Parathyroid adenoma (tissue), 2 donors: ENCODE measurements around the gene RAB35.

ENCODE experiments used
- H2AFZ ChIP-seq: fragments of 300-600 bp; sonication (generic); one replicate; pipeline ENCODE4 v1.7.0; 2017; ENCODE audit warnings: antibody characterized with exemption, mild to moderate bottlenecking
- H3K27ac ChIP-seq: fragments of 300-600 bp; sonication (generic); one replicate; pipeline ENCODE4 v1.7.0; 2017
- H3K27me3 ChIP-seq: fragments of 300-600 bp; sonication (generic); one replicate; pipeline ENCODE4 v1.7.0; 2017; ENCODE audit warnings: low read length; ENCODE audit not compliant: control insufficient read depth, insufficient read depth
- H3K36me3 ChIP-seq: fragments of 300-600 bp; sonication (generic); one replicate; pipeline ENCODE4 v1.7.0; 2017; ENCODE audit warnings: low read length; ENCODE audit not compliant: control insufficient read depth, insufficient read depth
- H3K4me1 ChIP-seq: fragments of 300-600 bp; sonication (generic); one replicate; pipeline ENCODE4 v1.7.0; 2017; ENCODE audit warnings: control low read depth
- H3K4me2 ChIP-seq: fragments of 300-600 bp; sonication (generic); one replicate; pipeline ENCODE4 v1.7.0; 2017; ENCODE audit warnings: low read length
- H3K4me3 ChIP-seq: fragments of 300-600 bp; sonication (generic); one replicate; pipeline ENCODE4 v1.7.0; 2017; ENCODE audit warnings: low read depth, low read length
- H3K79me2 ChIP-seq: fragments of 300-600 bp; sonication (generic); one replicate; pipeline ENCODE4 v1.7.0; 2017; ENCODE audit warnings: control low read depth
- H3K9ac ChIP-seq: fragments of 300-600 bp; sonication (generic); one replicate; pipeline ENCODE4 v1.7.0; 2017; ENCODE audit warnings: mild to moderate bottlenecking
- H3K9me3 ChIP-seq: fragments of 300-600 bp; sonication (generic); one replicate; pipeline ENCODE4 v1.7.0; 2017; ENCODE audit warnings: low read length; ENCODE audit not compliant: control insufficient read depth
- TF ChIP-seq, protein P1 (sequence below): fragments of 300-600 bp; sonication (generic); IDR thresholded peaks from one replicate; pipeline ENCODE4 v1.7.0; 2017; ENCODE audit warnings: antibody characterized with exemption, mild to moderate bottlenecking
- donor health status: primary hyperparathyroidism.

RAB35 gene

GRCh38 chr12:120110550-120111501 lies 5.7 kb downstream of the RAB35 start:
- Histone ChIP-seq H3K4me1 (peaks cover 8% of the 10 kb centered on the region), H3K79me2 (peaks cover 35% of the 10 kb centered on the region), H3K4me3 (no peak overlapping the region), H3K27ac (no peak overlapping the region), H3K27me3 (no peaks in the 10 kb centered on the region), H3K4me2 (no peak overlapping the region), H3K9me3 (no peaks in the 10 kb centered on the region), H3K9ac (no peak overlapping the region), H2AFZ (no peak overlapping the region), H3K36me3 (no peaks in the 10 kb centered on the region)
- TF ChIP-seq, protein P1, sequence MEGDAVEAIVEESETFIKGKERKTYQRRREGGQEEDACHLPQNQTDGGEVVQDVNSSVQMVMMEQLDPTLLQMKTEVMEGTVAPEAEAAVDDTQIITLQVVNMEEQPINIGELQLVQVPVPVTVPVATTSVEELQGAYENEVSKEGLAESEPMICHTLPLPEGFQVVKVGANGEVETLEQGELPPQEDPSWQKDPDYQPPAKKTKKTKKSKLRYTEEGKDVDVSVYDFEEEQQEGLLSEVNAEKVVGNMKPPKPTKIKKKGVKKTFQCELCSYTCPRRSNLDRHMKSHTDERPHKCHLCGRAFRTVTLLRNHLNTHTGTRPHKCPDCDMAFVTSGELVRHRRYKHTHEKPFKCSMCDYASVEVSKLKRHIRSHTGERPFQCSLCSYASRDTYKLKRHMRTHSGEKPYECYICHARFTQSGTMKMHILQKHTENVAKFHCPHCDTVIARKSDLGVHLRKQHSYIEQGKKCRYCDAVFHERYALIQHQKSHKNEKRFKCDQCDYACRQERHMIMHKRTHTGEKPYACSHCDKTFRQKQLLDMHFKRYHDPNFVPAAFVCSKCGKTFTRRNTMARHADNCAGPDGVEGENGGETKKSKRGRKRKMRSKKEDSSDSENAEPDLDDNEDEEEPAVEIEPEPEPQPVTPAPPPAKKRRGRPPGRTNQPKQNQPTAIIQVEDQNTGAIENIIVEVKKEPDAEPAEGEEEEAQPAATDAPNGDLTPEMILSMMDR, result no peak

DNA sequence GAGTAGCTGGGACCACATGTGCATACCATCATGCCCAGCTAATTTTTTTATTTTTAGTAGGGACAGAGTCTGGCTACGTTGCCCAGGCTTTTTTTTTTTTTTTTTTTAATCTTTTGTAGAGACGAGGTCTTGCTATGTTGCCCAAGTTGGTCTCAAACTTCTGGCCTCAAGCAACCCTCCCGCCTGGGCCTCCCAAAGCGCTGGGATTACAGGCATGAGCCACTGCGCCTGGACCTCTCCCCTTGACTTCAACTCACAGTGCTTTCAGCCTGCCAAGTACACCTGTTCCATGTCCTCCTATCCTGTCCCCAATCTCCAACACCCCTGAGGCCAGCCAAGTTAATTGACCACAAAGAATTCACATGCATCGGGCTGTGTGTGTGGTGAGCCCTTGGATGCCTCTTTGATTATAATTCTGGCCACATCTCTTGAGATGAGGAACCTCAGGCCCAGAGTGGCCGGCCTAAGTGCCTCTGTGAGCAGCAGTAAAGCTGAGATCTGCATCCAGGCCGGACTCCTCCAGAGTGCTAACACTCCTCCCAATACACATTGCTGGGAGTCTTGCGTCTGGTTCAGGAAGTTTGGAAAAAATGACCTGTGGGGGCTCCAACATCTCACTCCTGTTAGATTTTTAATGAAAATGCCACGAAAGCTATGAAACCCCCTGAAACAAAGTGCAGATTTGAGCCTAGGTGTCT lies 6.8 kb downstream of the RAB35 start:
- no peaks in the 10 kb centered on the region for H3K36me3 ChIP-seq
- H3K4me3 ChIP-seq, result no peak overlapping the region
- no peaks in the 10 kb centered on the region for H3K27me3 ChIP-seq
- H3K4me2 ChIP-seq, result no peak overlapping the region
- no peak overlapping the region for H3K27ac ChIP-seq
- TF ChIP-seq, protein P1, result no peak
- H2AFZ ChIP-seq, result no peak overlapping the region
- peaks cover 29% of the 10 kb centered on the region for H3K79me2 ChIP-seq
- no peaks in the 10 kb centered on the region for H3K4me1 ChIP-seq
- no peak overlapping the region for H3K9ac ChIP-seq
- H3K9me3 ChIP-seq, result no peaks in the 10 kb centered on the region

GRCh38 chr12:120106151-120106550 lies 10.4 kb downstream of the RAB35 start:
- H3K4me1 ChIP-seq, result no peaks in the 10 kb centered on the region
- no peak overlapping the region for H3K9ac ChIP-seq

DNA sequence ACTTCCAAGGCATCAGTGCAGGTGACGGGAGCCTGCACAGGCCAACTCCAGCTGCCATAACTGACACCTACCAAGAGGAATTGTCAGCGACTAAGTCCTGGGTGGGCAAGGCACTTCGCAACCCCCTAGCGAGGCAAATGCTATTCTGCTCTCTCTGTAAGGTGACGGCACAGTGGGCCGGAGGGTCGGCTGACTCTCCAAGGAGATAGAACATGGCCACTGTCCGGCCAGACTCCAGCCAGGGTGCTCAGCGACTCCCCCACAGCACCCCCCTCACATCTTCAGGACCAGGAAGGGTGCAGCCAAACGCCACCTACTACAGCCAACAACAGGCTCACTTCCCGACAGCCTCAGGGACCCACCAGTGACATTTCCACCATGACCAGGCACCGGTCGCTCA lies 13.2 kb downstream of the RAB35 start:
- H3K27ac ChIP-seq, result no peak overlapping the region
- H3K36me3 ChIP-seq, result no peaks in the 10 kb centered on the region
- no peak overlapping the region for H3K4me2 ChIP-seq
- H3K4me1 ChIP-seq, result no peaks in the 10 kb centered on the region
- no peak overlapping the region for H3K9ac ChIP-seq
- H3K4me3 ChIP-seq, result no peak overlapping the region
- H3K27me3 ChIP-seq, result no peaks in the 10 kb centered on the region
- peaks cover 16% of the 10 kb centered on the region for H3K79me2 ChIP-seq
- TF ChIP-seq, protein P1, result no peak
- H3K9me3 ChIP-seq, result no peaks in the 10 kb centered on the region
- H2AFZ ChIP-seq, result no peak overlapping the region

More at GRCh38 chr12:120106151-120106550, 10.4 kb downstream of the RAB35 start:
- Histone ChIP-seq H2AFZ (no peak overlapping the region), H3K36me3 (no peaks in the 10 kb centered on the region), H3K79me2 (peaks cover 26% of the 10 kb centered on the region), H3K4me3 (no peak overlapping the region), H3K4me2 (no peak overlapping the region), H3K27me3 (no peaks in the 10 kb centered on the region), H3K27ac (no peak overlapping the region), H3K9me3 (no peaks in the 10 kb centered on the region)
- TF ChIP-seq, protein P1, result no peak
